Posterior cingulate gyrus (tissue), 11 donors: ENCODE results near the gene OPN3.
A peak's percentile ranks its signal among the peaks of the same experiment; 100 is the strongest.

Experiments used
- DNase-seq, 10 donors: peaks; one replicate each; pipeline versions ENCODE4 v3.0.0 to v3.0.0-alpha.2; 2020 to 2021; ENCODE audit warnings: mixed read lengths in 3 of 10
- intact Hi-C: fragments of 100-400 bp; cut with DNase I; formaldehyde crosslinking; loops from one replicate; pipeline ENCODE4 v1.15.1; 2023

The OPN3 gene

GRCh38 chr1:241624935-241625334, 15.2 kb downstream of the OPN3 start:
- intact Hi-C loops: loop anchor here (5.0 kb wide), 1 partner anchor 93 kb away; the partner anchor contains the start of gene KMO
- no peak for DNase-seq

GRCh38 chr1:241622669-241623068, 17.5 kb downstream of the OPN3 start:
- intact Hi-C loops: no loop called here
- no peak for DNase-seq

- intact Hi-C loops: loop anchor here (10.0 kb wide), 1 partner anchor 377 kb away; the partner anchor contains the start of gene MAP1LC3C
- DNase-seq: no peak
Measured at GRCh38 chr1:241617426-241617825, 22.7 kb downstream of the OPN3 start.

- intact Hi-C loops: loop anchor here (10.0 kb wide), 1 partner anchor 379 kb away; the partner anchor contains the start of gene MAP1LC3C
- no peak for DNase-seq
Measured at GRCh38 chr1:241615043-241615974, 24.9 kb downstream of the OPN3 start.

GRCh38 chr1:241614572-241614971, 25.6 kb downstream of the OPN3 start:
- intact Hi-C loops: loop anchor here (10.0 kb wide), 1 partner anchor 380 kb away; the partner anchor contains the start of gene MAP1LC3C
- DNase-seq: no peak

- no peak for DNase-seq
- intact Hi-C loops: loop anchor here (10.0 kb wide), 1 partner anchor 381 kb away; the partner anchor contains the start of gene MAP1LC3C
Measured at GRCh38 chr1:241614144-241614543, 26.0 kb downstream of the OPN3 start.

- intact Hi-C loops: loop anchor here (10.0 kb wide), 1 partner anchor 382 kb away; the partner anchor contains the start of gene MAP1LC3C
- no peak for DNase-seq
Measured at GRCh38 chr1:241612533-241613477, 27.4 kb downstream of the OPN3 start.

- intact Hi-C loops: loop anchor here (2.0 to 10.0 kb wide), 2 partner anchors 223 to 383 kb away; partner anchors contain the start of gene MAP1LC3C
- DNase-seq: no peak
Measured at GRCh38 chr1:241611736-241612135, 28.4 kb downstream of the OPN3 start.

- intact Hi-C loops: loop anchor here (2.0 to 10.0 kb wide), 2 partner anchors 224 to 384 kb away; partner anchors contain the start of gene MAP1LC3C
- DNase-seq: no peak
Measured at GRCh38 chr1:241611063-241611462, 29.1 kb downstream of the OPN3 start.

- peak in 2 of 10 donors; percentile 55 to 72 for DNase-seq
- intact Hi-C loops: loop anchor here (2.0 to 10.0 kb wide), 2 partner anchors 225 to 385 kb away; partner anchors contain the start of gene MAP1LC3C
Measured at GRCh38 chr1:241610056-241610815, 29.9 kb downstream of the OPN3 start.

- intact Hi-C loops: no loop called here
- no peak for DNase-seq
Measured at GRCh38 chr1:241608379-241609033, 31.7 kb downstream of the OPN3 start.

- DNase-seq: no peak
- intact Hi-C loops: no loop called here
Measured at GRCh38 chr1:241607497-241607896, 32.7 kb downstream of the OPN3 start.

- intact Hi-C loops: no loop called here
Measured at GRCh38 chr1:241606544-241606943, 33.6 kb downstream of the OPN3 start.

GRCh38 chr1:241605146-241605805, 34.9 kb downstream of the OPN3 start:
- intact Hi-C loops: no loop called here
- no peak for DNase-seq

More at GRCh38 chr1:241606544-241606943, 33.6 kb downstream of the OPN3 start:
- no peak for DNase-seq

- no peak for DNase-seq
- intact Hi-C loops: no loop called here
Measured at GRCh38 chr1:241603731-241604245, 36.4 kb downstream of the OPN3 start.

- intact Hi-C loops: no loop called here
- DNase-seq: no peak
Measured at GRCh38 chr1:241600496-241600901, 39.7 kb downstream of the OPN3 start.

- no peak for DNase-seq
- intact Hi-C loops: loop anchor here (10.0 kb wide), 1 partner anchor 63 kb away; the partner anchor contains the start of gene KMO
Measured at GRCh38 chr1:241598249-241598648, 41.9 kb downstream of the OPN3 start.

- intact Hi-C loops: loop anchor here (10.0 kb wide), 1 partner anchor 62 kb away; the partner anchor contains the start of gene KMO
- DNase-seq: no peak
Measured at GRCh38 chr1:241596633-241597032, 43.5 kb downstream of the OPN3 start.
